Putamen (tissue), 1 donor: ENCODE results near the gene GTPBP2.
"Not testable (repeated sequence)": the region's sequence is repeated elsewhere in the genome, so short reads cannot be mapped to it uniquely, and the experiment has no call there.

Experiments used
- DNase-seq: peaks from one replicate; pipeline ENCODE4 v3.0.0-alpha.2; 2016; ENCODE audit warnings: low spot score

Gene GTPBP2

DNA sequence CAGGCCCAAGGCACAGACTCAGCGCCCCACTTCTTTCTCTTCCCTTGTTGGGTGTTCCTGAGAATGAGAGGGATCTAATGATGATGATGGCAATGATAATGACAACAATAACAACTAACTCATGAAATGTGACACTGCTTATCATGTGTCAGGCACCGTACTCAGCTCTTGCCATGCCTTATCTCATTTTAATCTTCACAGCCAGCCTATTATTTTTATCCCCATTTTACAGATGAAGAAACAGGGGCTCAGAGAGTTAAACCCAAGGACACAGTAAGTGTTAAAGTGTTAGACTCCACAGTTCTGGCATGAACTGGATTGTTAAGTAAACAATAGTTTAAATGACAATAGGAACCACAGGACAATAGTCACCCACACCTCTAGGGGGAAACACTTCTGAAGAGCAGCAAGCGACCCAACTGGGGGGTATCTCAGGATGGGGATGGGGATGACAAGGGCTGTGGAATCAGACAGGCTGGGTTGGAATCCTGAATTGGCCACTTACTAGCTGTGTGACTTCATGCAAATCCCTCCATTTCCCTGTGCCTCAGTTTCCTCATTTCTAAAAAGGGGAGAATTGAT is 28.2 kb upstream of the GTPBP2 start:
- DNase-seq = no peak

GRCh38 chr6:43652822-43653221 is 23.8 kb upstream of the GTPBP2 start:
- not testable (repeated sequence) for DNase-seq

DNA sequence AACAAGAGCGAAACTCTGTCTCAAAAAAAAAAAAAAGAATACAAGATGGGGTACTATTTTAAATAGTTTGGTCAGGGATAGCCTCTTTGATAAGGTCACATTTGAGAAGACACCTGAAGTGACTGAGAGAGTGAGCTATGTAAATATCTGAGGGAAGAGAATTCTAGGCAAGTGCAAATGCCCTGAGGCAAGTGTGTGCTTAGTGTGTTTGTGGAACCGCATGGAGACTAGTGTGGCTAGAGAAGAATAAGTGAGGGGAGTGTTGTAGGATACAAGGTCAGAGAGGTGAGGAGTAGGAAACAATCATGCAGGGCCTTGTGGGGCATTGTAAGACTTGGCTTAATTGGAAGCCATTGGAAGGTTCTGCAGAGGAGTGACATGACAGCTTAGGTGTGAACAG is 19.2 kb upstream of the GTPBP2 start:
- DNase-seq = no peak

GRCh38 chr6:43647613-43648012 is 18.5 kb upstream of the GTPBP2 start:
- no peak for DNase-seq

- no peak for DNase-seq
Observed at GRCh38 chr6:43645613-43645964, 16.5 kb upstream of the GTPBP2 start.

GRCh38 chr6:43644940-43645612 is 16.0 kb upstream of the GTPBP2 start, which contains the start of gene RSPH9:
Gene RSPH9, plus strand, starts transcription at chr6:43645036. Its CDS starts 63 bp downstream, at chr6:43645099.
- no peak for DNase-seq

- no peak for DNase-seq
Observed at GRCh38 chr6:43639984-43640800, 11.1 kb upstream of the GTPBP2 start.

DNA sequence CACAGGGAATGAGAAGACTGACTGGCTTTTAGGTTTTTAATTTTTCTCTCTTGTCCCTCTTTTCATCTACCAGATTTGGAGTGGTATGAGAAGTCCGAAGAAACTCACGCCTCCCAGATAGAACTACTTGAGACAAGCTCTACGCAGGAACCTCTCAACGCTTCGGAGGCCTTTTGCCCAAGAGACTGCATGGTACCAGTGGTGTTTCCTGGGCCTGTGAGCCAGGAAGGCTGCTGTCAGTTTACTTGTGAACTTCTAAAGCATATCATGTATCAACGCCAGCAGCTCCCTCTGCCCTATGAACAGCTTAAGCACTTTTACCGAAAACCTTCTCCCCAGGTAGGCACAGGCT is 7.2 kb upstream of the GTPBP2 start:
- DNase-seq = no peak

DNA sequence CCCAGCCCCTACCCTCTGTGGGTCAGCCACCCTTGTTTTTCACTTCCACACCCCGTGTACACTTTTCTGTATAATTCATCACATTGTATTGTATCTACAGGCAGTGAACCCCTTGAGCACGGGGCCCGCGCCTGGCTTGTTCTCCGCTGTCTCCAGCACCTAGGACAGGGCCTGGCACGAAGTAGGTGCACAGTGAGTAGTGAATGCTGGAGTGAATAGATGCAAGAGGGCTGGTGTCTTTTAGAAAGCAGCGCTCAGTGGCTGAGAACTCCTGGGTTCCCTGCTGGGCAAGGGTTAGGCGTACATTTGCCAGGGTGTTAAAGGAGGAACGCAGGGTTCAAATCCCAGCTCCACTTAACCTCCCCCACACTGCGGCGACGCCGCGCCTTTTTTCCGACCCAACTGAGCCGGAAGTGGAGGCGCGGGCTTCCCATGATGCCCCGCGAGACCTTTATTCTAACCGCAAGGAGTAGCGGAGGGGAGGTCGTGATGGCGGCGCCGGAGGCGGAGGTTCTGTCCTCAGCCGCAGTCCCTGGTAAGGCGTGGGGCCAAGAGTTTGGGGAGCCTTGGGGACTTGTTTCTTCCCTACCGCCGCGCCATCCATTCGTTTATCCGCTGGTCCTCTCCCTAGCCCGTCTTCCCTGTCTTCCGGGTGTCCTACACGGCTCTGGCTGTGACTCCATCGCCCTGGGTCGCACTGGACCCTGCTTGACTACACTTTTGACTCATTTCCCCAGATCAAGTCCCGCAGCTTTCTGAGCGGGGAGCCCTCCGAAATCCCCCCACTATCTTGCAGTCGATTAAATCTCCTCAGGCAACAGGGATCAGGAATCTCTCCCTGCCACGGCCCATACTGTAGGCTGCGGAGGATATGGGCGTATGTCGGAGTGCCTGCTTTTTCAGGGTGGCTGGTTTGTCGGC is 6.6 kb upstream of the GTPBP2 start, which contains the start of gene MAD2L1BP:
Gene MAD2L1BP, plus strand, starts transcription at position 454 of the 921 bp plus-strand sequence. Its CDS starts 36 bp downstream, at position 490.
- DNase-seq = peak; percentile 86

GRCh38 chr6:43634702-43635303 is 5.7 kb upstream of the GTPBP2 start:
- no peak for DNase-seq

- not testable (repeated sequence) for DNase-seq
Observed at GRCh38 chr6:43633002-43633401, 3.9 kb upstream of the GTPBP2 start.

DNA sequence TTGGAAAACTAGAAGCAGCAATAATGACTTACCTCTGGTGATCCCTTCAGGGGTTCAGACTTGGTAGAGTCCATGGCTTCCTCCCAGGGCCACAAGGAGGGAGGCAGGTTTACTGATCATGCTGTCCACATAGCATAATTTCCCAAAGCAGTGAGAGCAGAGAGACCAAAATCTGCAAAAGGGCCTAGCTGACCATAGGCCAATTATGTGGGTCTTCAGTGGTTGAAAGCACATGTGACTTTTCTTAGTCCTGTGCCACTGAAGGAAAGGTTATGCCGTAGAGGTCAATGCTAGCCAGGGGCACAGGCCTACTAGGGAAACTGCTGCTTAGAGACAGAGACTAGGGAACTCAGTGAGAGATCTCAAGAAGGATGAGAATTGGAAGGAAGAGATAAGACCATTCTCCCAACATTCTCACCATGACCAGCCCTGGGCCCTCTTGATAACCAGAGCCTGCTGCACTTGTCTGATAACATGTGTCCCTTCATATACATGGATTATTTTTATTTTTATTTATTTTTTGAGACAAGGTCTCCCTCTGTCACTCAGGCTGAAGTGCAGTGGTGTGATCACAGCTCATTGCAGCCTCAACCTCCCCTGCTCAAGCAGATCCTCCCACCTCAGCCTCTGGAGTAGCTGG is 2.0 kb upstream of the GTPBP2 start:
- no peak for DNase-seq

DNA sequence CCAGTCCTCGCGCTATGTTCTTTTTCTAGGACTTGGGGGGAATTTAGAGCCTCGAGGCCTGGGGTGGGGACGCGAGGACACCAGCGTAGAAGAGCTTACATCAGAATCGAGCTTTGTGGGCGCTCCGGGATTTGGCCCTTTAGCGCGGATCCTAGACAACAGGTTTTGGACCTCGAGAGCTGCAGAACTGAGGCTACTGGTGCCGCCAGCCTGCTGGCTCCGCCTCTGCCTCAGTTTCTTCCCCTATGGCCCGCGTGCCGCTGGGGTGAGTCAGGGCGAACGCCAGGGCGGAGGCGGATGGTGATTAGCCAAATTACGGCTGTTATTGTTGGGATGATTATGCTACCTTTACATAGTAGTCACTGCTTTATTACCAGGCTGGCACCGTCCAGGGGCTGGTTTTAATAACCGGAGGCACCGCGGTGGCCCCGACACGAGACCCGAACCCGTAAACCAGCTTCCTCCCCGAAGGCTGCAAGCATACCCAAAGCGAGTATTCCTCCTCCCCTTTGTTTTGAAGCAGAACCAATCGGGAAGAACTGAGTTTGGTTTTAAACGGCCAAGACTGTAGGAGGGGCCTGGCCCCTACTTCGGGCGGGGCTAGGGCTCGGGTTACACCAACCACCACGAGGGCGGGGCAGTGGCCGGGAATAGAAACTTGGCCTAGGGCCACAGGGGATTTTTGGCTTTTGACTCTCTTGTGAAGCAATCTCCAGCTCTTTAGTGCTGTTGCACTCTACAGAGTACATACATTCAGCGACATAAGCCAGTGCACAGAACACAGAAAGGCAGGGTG is 639 bp upstream of the GTPBP2 start:
- DNase-seq = peak; percentile 86

DNA sequence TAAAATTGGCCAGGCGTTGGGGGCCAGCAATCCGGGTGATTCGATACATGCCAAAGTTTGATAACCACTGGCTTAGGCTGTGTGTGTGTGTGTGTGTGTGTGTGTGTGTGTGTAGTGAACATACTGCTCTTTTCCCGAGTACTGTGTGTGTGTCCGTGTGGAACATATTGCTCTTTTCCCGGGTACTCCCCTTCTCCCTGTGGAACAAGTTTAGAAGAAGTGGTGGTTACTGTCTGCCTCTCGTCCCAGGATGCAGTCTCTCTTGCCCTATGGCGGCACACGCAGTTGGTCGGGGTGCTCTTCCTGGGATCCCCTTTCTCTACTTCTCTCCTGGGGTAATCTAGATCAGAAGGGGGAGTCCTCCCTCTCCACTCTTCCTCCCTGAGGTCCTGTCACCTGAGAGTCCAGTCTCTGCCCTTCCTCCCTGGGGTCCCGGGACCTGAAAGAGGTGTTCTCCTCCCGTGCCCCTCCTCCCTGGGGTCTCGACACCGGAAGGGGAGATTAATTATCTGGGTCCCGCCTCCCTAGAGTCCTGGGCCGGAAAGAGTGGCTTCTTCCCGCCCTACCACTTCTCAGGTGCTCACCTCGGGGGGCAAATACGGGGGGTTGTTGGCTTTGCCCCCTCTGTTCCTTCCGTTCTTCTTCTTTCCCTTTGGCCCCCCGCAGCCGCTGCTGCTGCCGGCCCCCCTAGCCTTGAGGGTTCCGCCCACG is 516 bp downstream of the GTPBP2 start:
- DNase-seq = no peak

- DNase-seq = no peak
Observed at GRCh38 chr6:43627008-43627825, 1.8 kb downstream of the GTPBP2 start.

DNA sequence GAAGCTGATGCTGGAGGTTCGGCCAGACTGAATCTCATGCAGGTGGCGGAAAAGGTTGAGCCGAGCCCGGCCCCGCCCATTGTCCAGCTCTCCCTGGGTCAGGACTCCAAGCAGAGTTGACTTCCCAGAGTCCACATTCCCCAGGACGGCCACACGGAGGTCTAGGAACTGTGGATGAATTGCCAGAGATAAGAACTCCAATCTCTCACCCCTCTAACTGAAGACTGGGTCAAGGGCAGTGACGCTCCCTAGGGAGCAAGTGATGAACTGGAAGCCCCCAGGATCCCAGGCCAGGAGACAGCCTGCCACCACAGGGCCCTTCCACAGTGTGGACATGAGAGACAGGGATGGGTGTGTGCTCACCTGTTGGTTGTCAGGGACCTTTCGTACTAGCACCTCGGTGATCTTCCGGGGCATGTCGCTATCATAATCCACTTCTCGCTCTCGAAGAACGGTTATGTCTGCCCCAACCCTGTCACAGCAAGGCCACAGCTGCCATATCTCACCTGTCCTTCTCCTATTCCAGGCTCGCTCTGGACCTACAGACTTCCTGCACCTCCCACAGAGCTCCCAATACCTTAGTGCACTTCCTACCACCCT is 3.6 kb downstream of the GTPBP2 start:
- DNase-seq = no peak

GRCh38 chr6:43624786-43625288 is 4.2 kb downstream of the GTPBP2 start:
- no peak for DNase-seq
